Measurements from ENCODE around the gene TRMT44. TPM values are rescaled to one million over a fixed set of nuclear protein-coding genes. Genes with fewer than 3 reads are reported as not detected.

TRMT44 gene
- total RNA-seq (2014; rRNA removed; shearing (Covaris generic)) = 6.9 and 9.8 TPM in 2 replicates
- polyA plus RNA-seq (2015; cell fraction: cytosol; rRNA removed) = 6.4 and 9.5 TPM in 2 replicates
- 26.8 and 37.3 TPM in 2 replicates for polyA plus RNA-seq (2015; cell fraction: nucleus; rRNA removed)

GRCh38 chr4:8440492-8441311, at the start of gene TRMT44, which contains the start of gene ACOX3:
Gene TRMT44, plus strand, starts transcription at chr4:8440777. Its CDS starts 46 bp downstream, at chr4:8440823.
Gene ACOX3, minus strand, starts transcription at chr4:8440723. Its CDS starts 24,202 bp downstream, at chr4:8416521.
- peak; percentile 83 for DNase-seq (ENCODE audit: low read depth, low spot score)
- in situ Hi-C loops (cut with HindIII; ENCODE audit: low pct_unique_long_range_greater_than_20kb, low sequenced_read_pairs) = no loop called here

GRCh38 chr4:8391071-8391470, 49.5 kb upstream of the TRMT44 start:
- in situ Hi-C loops (cut with HindIII; ENCODE audit: low pct_unique_long_range_greater_than_20kb, low sequenced_read_pairs) = no loop called here
- no peak for DNase-seq (ENCODE audit: low read depth, low spot score)

- no peak for DNase-seq (ENCODE audit: low read depth, low spot score)
- in situ Hi-C loops (cut with HindIII; ENCODE audit: low pct_unique_long_range_greater_than_20kb, low sequenced_read_pairs) = no loop called here
Measured at GRCh38 chr4:8391972-8392371, 48.6 kb upstream of the TRMT44 start.

- peak; percentile 9 for DNase-seq (ENCODE audit: low read depth, low spot score)
- in situ Hi-C loops (cut with HindIII; ENCODE audit: low pct_unique_long_range_greater_than_20kb, low sequenced_read_pairs) = no loop called here
Measured at GRCh38 chr4:8392591-8393190, 47.9 kb upstream of the TRMT44 start.

GRCh38 chr4:8393593-8394038, 47.0 kb upstream of the TRMT44 start:
- in situ Hi-C loops (cut with HindIII; ENCODE audit: low pct_unique_long_range_greater_than_20kb, low sequenced_read_pairs) = no loop called here
- DNase-seq (ENCODE audit: low read depth, low spot score) = no peak

GRCh38 chr4:8394061-8394519, 46.5 kb upstream of the TRMT44 start:
- DNase-seq (ENCODE audit: low read depth, low spot score) = no peak
- in situ Hi-C loops (cut with HindIII; ENCODE audit: low pct_unique_long_range_greater_than_20kb, low sequenced_read_pairs) = no loop called here

- in situ Hi-C loops (cut with HindIII; ENCODE audit: low pct_unique_long_range_greater_than_20kb, low sequenced_read_pairs) = no loop called here
- DNase-seq (ENCODE audit: low read depth, low spot score) = no peak
Measured at GRCh38 chr4:8394806-8395205, 45.8 kb upstream of the TRMT44 start.

- no peak for DNase-seq (ENCODE audit: low read depth, low spot score)
- in situ Hi-C loops (cut with HindIII; ENCODE audit: low pct_unique_long_range_greater_than_20kb, low sequenced_read_pairs) = no loop called here
Measured at GRCh38 chr4:8395504-8396296, 44.9 kb upstream of the TRMT44 start.

- in situ Hi-C loops (cut with HindIII; ENCODE audit: low pct_unique_long_range_greater_than_20kb, low sequenced_read_pairs) = no loop called here
- no peak for DNase-seq (ENCODE audit: low read depth, low spot score)
Measured at GRCh38 chr4:8396762-8397406, 43.7 kb upstream of the TRMT44 start.

- no peak for DNase-seq (ENCODE audit: low read depth, low spot score)
- in situ Hi-C loops (cut with HindIII; ENCODE audit: low pct_unique_long_range_greater_than_20kb, low sequenced_read_pairs) = no loop called here
Measured at GRCh38 chr4:8398347-8398746, 42.2 kb upstream of the TRMT44 start.

- in situ Hi-C loops (cut with HindIII; ENCODE audit: low pct_unique_long_range_greater_than_20kb, low sequenced_read_pairs) = no loop called here
- DNase-seq (ENCODE audit: low read depth, low spot score) = no peak
Measured at GRCh38 chr4:8399298-8399697, 41.3 kb upstream of the TRMT44 start.

GRCh38 chr4:8400632-8401325, 39.8 kb upstream of the TRMT44 start:
- DNase-seq (ENCODE audit: low read depth, low spot score) = no peak
- in situ Hi-C loops (cut with HindIII; ENCODE audit: low pct_unique_long_range_greater_than_20kb, low sequenced_read_pairs) = no loop called here

- in situ Hi-C loops (cut with HindIII; ENCODE audit: low pct_unique_long_range_greater_than_20kb, low sequenced_read_pairs) = no loop called here
- DNase-seq (ENCODE audit: low read depth, low spot score) = no peak
Measured at GRCh38 chr4:8401665-8402064, 38.9 kb upstream of the TRMT44 start.

- in situ Hi-C loops (cut with HindIII; ENCODE audit: low pct_unique_long_range_greater_than_20kb, low sequenced_read_pairs) = no loop called here
- no peak for DNase-seq (ENCODE audit: low read depth, low spot score)
Measured at GRCh38 chr4:8402181-8402597, 38.4 kb upstream of the TRMT44 start.

- in situ Hi-C loops (cut with HindIII; ENCODE audit: low pct_unique_long_range_greater_than_20kb, low sequenced_read_pairs) = no loop called here
- DNase-seq (ENCODE audit: low read depth, low spot score) = no peak
Measured at GRCh38 chr4:8402640-8403039, 37.9 kb upstream of the TRMT44 start.

- in situ Hi-C loops (cut with HindIII; ENCODE audit: low pct_unique_long_range_greater_than_20kb, low sequenced_read_pairs) = no loop called here
- DNase-seq (ENCODE audit: low read depth, low spot score) = peak; percentile 74
Measured at GRCh38 chr4:8403173-8403753, 37.3 kb upstream of the TRMT44 start.

- in situ Hi-C loops (cut with HindIII; ENCODE audit: low pct_unique_long_range_greater_than_20kb, low sequenced_read_pairs) = no loop called here
- DNase-seq (ENCODE audit: low read depth, low spot score) = no peak
Measured at GRCh38 chr4:8403976-8404375, 36.6 kb upstream of the TRMT44 start.

All from SK-MEL-5 (cell line).